Stimulated activated CD8-positive, alpha-beta memory T cell treated with anti-CD3 and anti-CD28 coated beads, Interleukin-12 subunit alpha, Interleukin-12 subunit beta, amount 100 ng/mL, for 1 hour (primary cell): ENCODE data around the gene IFI6.
"Not testable (repeated sequence)": the region's sequence is repeated elsewhere in the genome, so short reads cannot be mapped to it uniquely, and the experiment has no call there.

Source experiments
- DNase-seq: peaks from one replicate; pipeline ENCODE4 v3.0.0-alpha.2; 2020; ENCODE audit warnings: low read depth

Gene IFI6

DNA sequence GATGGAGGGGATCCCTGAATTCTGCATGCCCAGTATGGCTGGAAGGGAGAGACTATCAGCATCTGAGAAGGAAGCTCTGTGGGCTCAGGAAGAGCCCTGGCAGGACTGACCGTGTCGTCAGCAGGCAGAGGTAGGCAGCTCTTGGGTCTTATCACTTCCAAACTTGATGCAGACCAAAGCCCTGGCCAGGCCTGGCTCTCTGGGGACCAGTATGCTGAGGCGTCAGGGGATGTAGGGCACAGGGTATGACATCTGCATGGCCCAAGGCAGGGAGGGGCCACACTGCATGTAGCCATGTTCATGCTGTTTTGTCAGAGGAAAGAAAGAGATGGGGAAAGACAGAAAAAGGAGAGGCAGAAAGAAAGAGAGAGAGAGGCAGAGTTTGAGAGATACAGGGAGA, 43.3 kb downstream of the IFI6 start:
- no peak for DNase-seq

DNA sequence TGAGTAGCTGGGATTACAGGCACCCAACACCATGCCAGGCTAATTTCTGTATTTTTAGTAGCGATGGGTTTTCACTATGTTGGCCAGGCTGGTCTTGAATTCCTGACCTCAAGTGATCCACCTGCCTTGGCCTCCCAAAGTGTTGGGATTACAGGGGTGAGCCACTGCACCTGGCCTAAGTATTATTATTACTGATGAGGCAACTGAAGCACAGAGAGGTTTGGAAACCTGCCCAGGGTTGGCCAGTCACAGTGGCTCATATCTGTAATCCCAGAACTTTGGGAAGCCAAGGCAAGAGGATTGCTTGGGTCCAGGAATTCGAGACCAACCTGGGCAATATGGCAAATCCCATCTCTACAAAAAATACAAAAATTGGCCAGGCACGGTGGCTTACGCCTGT, 44.3 kb downstream of the IFI6 start:
- not testable (repeated sequence) for DNase-seq

DNA sequence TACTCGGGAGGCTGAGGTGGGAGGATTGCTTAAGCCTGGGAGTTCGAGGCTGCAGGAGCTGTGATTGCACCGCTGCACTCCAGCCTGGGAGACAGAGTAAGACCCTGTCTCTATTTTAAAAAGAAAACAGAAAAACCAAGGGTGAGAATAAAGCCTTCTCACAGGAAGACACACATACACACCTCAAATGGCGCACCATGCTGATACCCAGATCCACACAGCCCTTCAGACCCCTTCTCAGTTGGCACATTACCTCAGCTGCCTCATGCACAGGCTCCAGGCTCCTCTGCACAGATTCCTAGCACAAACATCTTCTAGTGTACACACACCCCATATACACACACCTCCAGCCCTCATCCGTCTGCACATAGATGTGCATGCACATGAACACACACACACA, 44.9 kb downstream of the IFI6 start:
- no peak for DNase-seq

DNA sequence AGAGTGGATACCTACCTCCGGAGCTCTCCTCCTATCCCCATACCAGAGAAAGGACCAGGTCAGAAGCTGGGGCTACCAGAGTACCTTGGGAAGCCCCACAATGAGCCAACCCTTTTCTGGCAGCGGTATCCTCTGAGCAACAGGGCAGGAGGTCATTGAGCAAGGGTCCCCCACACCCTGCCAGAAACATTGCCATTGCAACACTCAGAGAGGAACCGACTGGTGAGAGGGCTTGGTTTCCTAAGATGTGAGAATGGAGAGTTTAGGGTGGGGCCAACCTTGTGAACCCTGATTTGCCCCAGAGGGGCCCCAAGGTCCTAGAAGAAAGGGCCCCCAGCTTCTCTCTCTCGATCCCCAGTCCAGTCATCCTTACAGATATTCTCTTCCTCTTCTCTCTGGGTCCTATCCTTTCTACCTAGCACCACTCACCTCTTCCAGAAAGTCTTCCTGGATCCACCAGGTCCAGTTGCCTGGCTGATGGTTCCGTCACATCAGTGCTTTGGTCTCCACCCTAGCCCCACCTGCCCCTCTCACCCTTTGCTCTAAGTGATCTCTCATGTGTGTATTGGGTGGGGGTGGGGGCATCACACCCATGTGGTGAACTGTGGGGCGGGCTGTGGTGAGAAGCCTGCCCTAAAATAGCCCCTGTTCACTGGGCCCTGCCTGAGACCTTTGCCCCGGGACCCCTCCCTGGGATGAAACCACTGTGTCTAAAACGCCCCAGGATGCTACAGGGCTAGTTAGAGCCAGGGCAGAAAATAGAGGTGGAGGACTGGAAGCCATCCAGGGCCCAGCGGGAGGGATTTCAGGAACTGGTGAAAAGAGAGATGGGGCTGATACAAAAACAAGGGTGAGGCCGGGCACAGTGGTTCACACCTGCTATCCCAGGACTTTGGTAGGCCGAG, 45.7 kb downstream of the IFI6 start:
- no peak for DNase-seq

DNA sequence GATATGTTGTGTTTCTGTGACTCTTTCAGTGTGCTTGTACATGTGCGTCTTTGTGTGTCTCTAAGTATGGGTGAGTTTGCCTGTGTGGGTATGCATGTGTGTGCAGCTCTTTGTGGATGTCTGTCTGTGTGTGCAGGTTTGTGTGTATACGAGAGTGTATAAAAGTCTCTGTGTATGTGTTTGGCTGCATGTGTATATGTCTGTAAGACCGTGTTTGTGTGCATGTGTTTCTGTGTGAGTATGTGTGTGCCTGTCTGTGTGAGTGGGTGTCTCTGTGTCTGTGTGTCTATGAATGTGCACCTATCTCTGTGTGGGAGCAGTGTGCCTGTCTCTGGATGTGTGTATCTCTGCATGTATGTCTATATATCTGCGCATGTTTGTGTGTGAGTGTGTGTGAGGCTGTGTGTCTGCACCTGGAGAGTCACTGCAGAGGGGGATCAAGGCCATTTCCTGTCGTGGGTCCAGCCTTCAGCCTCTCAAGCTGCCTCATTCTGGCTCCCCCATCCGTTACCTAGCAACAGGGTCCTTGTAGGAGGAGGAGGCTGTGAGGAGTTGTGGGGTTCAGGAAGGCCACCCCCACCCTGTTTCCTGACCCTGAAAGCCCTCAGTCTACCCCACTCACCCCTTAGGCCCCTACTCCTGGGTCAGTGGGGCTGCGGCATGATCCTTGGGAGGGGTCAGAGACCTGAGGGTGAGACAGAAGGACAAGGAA, 47.4 kb downstream of the IFI6 start:
- DNase-seq: no peak

DNA sequence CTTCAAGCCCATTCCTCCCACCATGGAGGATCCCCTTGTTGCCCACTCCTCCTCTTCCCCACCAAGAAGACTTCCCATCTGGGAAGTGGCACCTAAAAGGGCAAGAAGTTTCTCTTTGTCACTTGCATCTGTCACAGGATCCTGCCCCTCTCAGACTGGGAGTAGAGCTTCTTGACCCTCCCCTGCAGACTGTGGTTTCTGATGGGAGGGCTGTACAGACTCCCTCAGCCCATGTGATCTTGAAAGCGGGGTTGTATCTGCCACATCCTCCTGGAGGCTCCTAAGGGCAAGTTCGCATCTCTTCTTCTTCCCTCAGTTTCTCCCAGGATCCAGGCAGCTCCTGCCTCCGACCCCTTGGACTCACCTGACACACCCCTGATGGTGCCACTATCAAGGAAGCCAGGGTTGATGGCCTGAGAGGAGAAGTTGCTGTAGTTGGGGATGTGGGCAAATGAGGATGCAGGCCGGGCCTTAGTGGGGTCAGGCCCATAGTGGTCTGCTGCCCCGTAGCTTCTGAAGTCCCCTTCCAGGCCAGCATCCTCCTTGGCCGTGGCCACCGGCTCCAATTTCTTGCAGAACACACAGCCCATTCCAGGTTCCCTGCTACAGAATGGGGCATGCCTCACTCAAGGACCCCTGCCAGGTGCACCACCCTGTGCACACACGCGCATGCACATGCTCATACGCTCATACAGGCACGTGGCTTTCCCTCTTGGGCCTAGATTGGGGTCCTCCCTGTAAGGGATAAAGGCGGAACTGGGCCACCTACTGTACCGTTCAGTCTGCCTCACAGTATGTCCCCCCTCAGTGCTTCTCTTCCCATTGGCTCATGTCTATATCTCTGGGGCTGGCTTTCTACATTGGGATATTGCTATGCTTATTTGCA, 48.4 kb downstream of the IFI6 start:
- no peak for DNase-seq

DNA sequence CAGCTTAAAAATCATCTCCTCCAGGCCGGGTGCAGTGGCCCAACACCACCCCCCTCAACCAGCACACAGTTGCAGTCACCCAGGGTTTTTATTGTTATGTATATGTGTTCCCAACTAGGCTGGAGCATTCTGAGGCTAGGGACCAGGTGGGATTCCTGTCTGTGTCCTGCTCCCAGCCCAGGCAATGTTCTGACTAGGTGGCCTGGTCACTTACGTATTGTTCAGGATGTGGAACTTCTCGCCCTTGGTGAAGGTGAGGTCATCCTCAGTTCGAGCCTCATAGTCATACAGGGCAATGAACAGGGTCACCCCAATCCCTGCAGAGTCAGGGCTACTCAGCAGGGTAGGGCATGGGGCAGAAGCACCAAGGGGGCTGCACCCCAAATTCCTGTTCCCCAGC, 49.2 kb downstream of the IFI6 start:
- DNase-seq: no peak

DNA sequence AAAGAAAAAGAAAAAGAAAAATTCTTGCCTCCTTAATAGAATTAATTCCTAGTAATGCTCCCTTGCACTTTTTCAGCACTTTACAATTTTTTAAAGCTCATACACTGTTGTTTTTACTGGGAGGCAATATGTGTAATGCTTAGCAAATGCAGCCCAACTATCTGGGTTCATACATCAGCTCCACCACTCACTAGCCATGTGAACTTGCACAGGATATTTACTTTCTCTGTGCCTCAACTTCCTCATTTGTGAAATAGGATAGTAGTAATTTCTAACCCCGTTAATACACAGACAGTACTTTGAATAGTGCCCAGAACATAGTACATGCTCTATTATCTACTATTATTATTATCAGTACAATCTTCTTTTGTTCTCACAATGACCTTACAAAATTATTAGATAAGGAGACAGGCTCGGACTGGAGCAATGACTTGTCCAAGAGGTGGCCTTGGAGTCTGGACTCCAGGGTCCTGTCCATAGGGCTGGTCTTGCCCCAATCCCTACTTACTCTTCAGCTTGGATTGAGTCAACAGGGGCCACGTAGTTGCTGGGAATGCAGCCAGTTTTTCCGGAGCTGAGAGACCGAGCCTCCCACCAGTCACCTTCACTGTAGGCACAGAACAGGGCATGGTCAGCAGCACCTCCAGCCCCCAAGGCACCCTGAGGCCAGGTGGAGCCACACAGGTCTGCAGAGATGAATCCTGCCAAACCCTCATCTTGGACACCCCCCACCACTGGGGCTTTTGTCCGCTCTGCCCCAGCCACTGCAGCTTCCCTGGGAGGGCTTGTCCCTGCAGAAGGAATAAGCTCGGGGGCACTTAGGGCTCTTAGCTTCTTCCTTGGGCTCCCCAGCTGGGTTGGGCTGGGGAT, 50.7 kb downstream of the IFI6 start:
- no peak for DNase-seq

DNA sequence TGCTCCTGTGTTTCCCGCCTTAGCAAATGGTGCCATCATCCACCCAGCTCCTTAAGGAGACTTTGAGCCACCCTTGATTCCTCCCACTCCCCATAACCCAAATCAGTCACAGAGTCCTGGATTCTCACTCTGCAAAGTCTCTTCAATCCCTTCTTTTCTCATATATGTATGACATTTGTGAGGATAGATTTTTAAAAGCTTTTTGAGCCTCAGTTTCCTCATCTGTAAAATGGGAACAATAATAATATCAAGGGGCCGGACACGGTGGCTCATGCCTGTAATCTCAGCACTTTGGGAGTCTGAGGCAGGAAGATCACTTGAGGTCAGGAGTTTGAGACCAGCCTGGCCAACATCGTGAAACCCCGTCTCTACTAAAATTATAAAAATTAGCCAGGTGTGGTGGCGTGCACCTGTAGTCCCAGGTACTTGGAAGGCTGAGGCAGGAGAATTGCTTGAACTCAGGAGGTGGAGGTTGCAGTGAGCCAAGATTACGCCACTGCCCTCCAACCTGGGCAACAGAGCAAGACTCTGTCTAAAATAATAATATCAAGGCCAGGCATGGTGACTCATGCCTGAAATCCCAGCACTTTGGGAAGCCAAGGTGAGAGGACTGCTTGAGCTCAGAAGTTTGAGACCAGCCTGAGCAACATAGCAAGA, 52.1 kb downstream of the IFI6 start:
- DNase-seq: not testable (repeated sequence)

DNA sequence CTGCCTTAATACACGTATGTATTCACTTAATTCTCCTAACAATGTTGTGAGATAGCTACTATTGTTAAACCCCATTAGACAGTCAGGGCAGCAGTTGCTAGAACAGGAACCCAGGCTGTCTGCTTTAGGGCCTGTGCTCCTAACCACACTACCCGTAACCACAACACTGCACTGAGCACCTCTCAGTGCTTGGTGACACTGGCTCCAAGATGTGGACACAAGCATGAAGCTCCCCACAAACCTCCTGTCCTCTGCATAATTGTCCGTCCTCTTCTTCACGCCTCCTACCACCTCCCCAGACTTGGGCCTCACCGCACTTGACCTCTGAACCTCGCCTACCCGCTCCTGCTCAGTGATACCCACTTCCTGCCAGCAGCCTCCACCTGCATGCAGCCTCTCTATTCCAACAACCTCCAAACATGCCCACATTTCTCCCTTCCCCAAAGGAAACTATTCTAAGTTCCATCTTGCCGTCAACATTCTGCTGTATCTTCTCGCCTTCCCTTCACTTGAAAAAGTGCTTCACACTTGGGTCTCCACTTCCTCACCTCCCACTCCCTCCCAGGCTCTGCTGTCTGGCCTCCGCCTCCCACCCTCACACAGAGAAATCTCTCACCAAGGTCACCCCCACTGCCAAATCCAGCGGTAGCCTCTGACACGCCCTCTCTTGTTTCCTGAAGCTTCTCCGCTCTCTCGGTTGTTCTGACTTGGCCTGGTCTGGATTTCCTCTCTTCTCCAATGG, 53.5 kb downstream of the IFI6 start:
- DNase-seq: no peak

DNA sequence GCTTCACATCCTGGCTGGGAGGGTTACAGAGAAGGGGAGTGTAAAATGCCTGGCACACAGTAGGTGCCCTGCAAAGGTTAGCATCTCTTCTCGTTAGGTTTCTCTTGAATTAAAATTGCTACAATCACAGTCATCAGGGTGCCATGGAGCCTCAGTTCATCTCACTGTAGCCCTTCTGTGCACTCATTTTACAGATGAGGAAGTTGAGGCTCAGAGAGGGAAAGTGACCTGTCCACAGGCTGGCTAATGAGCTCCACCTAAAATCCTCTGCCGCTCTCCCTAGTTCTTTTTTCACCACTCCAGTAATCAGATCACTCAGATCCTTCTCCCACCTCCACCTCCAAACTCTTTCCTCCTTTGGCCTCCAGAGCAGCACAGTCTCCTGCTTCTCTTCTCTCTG, 54.6 kb downstream of the IFI6 start:
- no peak for DNase-seq

DNA sequence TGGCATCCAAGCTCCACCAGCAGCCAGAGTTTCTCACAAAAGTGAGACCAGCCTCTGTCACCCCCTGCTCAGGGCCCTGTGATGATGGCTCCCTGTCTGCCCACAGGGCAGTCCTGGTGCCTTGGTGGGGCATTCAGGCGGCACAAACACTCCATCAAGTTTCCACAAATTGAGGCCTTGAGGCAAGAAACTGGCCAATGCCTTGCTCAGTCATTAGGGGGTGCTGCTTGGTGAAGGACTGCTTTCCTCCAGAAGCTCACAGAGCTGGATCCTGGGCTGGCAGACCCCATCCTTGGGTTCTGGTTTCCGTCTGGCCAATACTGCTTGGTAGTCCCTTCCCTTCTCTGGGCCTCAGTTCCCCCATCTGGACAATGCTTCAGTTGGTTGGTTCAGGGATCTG, 55.6 kb downstream of the IFI6 start:
- no peak for DNase-seq
